ENCODE measurements around the gene KIF16B. TPM values are rescaled to one million over a fixed set of nuclear protein-coding genes. Genes with fewer than 3 reads are reported as not detected.
"Not testable (repeated sequence)": the region's sequence is repeated elsewhere in the genome, so short reads cannot be mapped to it uniquely, and the experiment has no call there.

Gene KIF16B
- total RNA-seq, 4 donors from 2014 or later: 70.5 to 169 (median 80.2) TPM

GRCh38 chr20:16261733-16262273, 311.4 kb downstream of the KIF16B start:
- Histone ChIP-seq H3K27me3 (no peaks in the 10 kb centered on the region), H3K4me1 (no peaks in the 10 kb centered on the region), H3K9me3 (peaks cover 0 to 6% (median 0%) of the 10 kb centered on the region in 4 donors), H3K36me3 (no peaks in the 10 kb centered on the region), H3K27ac (no peak overlapping the region), H3K4me3 (no peak overlapping the region)
- no peak for TF ChIP-seq POLR2A (IDR thresholded peaks at IDR 0.05)
- TF ChIP-seq, protein P1, sequence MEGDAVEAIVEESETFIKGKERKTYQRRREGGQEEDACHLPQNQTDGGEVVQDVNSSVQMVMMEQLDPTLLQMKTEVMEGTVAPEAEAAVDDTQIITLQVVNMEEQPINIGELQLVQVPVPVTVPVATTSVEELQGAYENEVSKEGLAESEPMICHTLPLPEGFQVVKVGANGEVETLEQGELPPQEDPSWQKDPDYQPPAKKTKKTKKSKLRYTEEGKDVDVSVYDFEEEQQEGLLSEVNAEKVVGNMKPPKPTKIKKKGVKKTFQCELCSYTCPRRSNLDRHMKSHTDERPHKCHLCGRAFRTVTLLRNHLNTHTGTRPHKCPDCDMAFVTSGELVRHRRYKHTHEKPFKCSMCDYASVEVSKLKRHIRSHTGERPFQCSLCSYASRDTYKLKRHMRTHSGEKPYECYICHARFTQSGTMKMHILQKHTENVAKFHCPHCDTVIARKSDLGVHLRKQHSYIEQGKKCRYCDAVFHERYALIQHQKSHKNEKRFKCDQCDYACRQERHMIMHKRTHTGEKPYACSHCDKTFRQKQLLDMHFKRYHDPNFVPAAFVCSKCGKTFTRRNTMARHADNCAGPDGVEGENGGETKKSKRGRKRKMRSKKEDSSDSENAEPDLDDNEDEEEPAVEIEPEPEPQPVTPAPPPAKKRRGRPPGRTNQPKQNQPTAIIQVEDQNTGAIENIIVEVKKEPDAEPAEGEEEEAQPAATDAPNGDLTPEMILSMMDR (IDR thresholded peaks at IDR 0.05): no peak
- DNase-seq: no peak

GRCh38 chr20:16260911-16261310, 312.3 kb downstream of the KIF16B start:
- Histone ChIP-seq H3K4me1 (no peaks in the 10 kb centered on the region), H3K27ac (no peak overlapping the region), H3K9me3 (peaks cover 0 to 6% (median 0%) of the 10 kb centered on the region in 4 donors), H3K27me3 (no peaks in the 10 kb centered on the region), H3K4me3 (no peak overlapping the region), H3K36me3 (no peaks in the 10 kb centered on the region)
- TF ChIP-seq, protein P1 (IDR thresholded peaks at IDR 0.05): no peak
- TF ChIP-seq POLR2A (IDR thresholded peaks at IDR 0.05): no peak
- DNase-seq: no peak

GRCh38 chr20:16260133-16260532, 313.1 kb downstream of the KIF16B start:
- H3K27ac ChIP-seq, H3K27me3 ChIP-seq, H3K4me3 ChIP-seq, H3K9me3 ChIP-seq, H3K4me1 ChIP-seq, H3K36me3 ChIP-seq, DNase-seq: not testable (repeated sequence)

GRCh38 chr20:16258766-16259165, 314.5 kb downstream of the KIF16B start:
- H3K27me3 ChIP-seq: no peaks in the 10 kb centered on the region
- no peaks in the 10 kb centered on the region for H3K4me1 ChIP-seq
- TF ChIP-seq POLR2A (IDR thresholded peaks at IDR 0.05): no peak
- H3K36me3 ChIP-seq: no peaks in the 10 kb centered on the region
- H3K4me3 ChIP-seq: no peak overlapping the region
- no peaks in the 10 kb centered on the region for H3K9me3 ChIP-seq
- no peak overlapping the region for H3K27ac ChIP-seq
- DNase-seq: no peak

GRCh38 chr20:16257813-16258430, 315.3 kb downstream of the KIF16B start:
- H3K27me3 ChIP-seq: no peaks in the 10 kb centered on the region
- no peak overlapping the region for H3K4me3 ChIP-seq
- TF ChIP-seq POLR2A (IDR thresholded peaks at IDR 0.05): no peak
- TF ChIP-seq, protein P1 (IDR thresholded peaks at IDR 0.05): no peak
- H3K36me3 ChIP-seq: no peaks in the 10 kb centered on the region
- no peak for DNase-seq
- H3K27ac ChIP-seq: no peak overlapping the region
- no peaks in the 10 kb centered on the region for H3K9me3 ChIP-seq
- H3K4me1 ChIP-seq: no peaks in the 10 kb centered on the region

- no peak for TF ChIP-seq POLR2A (IDR thresholded peaks at IDR 0.05)
- TF ChIP-seq, protein P1 (IDR thresholded peaks at IDR 0.05): no peak
- no peaks in the 10 kb centered on the region for H3K9me3 ChIP-seq
- no peak overlapping the region for H3K27ac ChIP-seq
Measured at GRCh38 chr20:16257021-16257420, 316.2 kb downstream of the KIF16B start.

More at GRCh38 chr20:16257021-16257420, 316.2 kb downstream of the KIF16B start:
- H3K27me3 ChIP-seq: no peaks in the 10 kb centered on the region
- H3K36me3 ChIP-seq: no peaks in the 10 kb centered on the region
- no peak for DNase-seq
- no peaks in the 10 kb centered on the region for H3K4me1 ChIP-seq
- H3K4me3 ChIP-seq: no peak overlapping the region
